ENCODE results near the gene RNF166. TPM values are rescaled to one million over a fixed set of nuclear protein-coding genes. Genes with fewer than 3 reads are reported as not detected.

Gene RNF166
- total and polyA plus RNA-seq, 4 donors = 6.5 to 9.1 (median 7.6) TPM

GRCh38 chr16:88690341-88691128, 15.7 kb downstream of the RNF166 start:
- TF ChIP-seq CTCF (IDR thresholded peaks at IDR 0.05; ENCODE audit: low read depth, low read length, missing input control) (no peak), FOXA2 (IDR thresholded peaks at IDR 0.05) (no peak), FOXA1 (IDR thresholded peaks at IDR 0.05) (no peak), MAX (IDR thresholded peaks at IDR 0.05) (no peak), NR2F2 (IDR thresholded peaks at IDR 0.05) (no peak), EGR1 (IDR thresholded peaks at IDR 0.05; ENCODE audit: low read depth in 2 of 2) (no peak), RXRA (IDR thresholded peaks at IDR 0.05) (no peak), ATF3 (IDR thresholded peaks at IDR 0.05) (no peak), TAF1 (conservative IDR thresholded peaks at IDR 0.05) (no peak), ZBTB33 (IDR thresholded peaks at IDR 0.05) (no peak), HNF4G (IDR thresholded peaks at IDR 0.05) (no peak), SP1 (IDR thresholded peaks at IDR 0.05) (no peak), JUND (IDR thresholded peaks at IDR 0.05) (no peak), YY1 (IDR thresholded peaks at IDR 0.05) (no peak), REST (IDR thresholded peaks at IDR 0.05) (no peak), GABPA (IDR thresholded peaks at IDR 0.05 in 1 of 2, conservative IDR thresholded peaks at IDR 0.05 in 1 of 2) (no peak), RAD21 (IDR thresholded peaks at IDR 0.05) (no peak), HNF4A (conservative IDR thresholded peaks at IDR 0.05) (no peak)
- Histone ChIP-seq H3K27ac (ENCODE audit: low read depth in 1 of 2, low read length in 2 of 2) (no peak overlapping the region), H3K36me3 (ENCODE audit: control insufficient read depth in 4 of 4, insufficient read depth in 3 of 4, low read depth in 1 of 4, low read length in 3 of 4) (no peaks in the 10 kb centered on the region), H3K9me3 (ENCODE audit: control insufficient read depth in 4 of 4, low read length in 3 of 4) (no peaks in the 10 kb centered on the region), H3K4me3 (ENCODE audit: low read depth in 1 of 3, low read length in 3 of 3) (no peak overlapping the region), H3K9ac (ENCODE audit: low read depth in 1 of 2, low read length in 2 of 2) (no peak overlapping the region), H3K4me1 (ENCODE audit: control insufficient read depth in 4 of 4, insufficient read depth in 4 of 4, low read length in 3 of 4) (peaks cover 4 to 24% (median 14%) of the 10 kb centered on the region in 4 donors), H3K27me3 (ENCODE audit: control insufficient read depth in 4 of 4, insufficient read depth in 4 of 4, low read length in 3 of 4) (no peaks in the 10 kb centered on the region)
- WGBS = 87% methylated on average over 21 of the region's 21 CpGs
- no peak for DNase-seq (ENCODE audit: low spot score)
